Measurements from ENCODE around the gene ACBD6. TPM values are rescaled to one million over a fixed set of nuclear protein-coding genes. Genes with fewer than 3 reads are reported as not detected.
A peak's percentile ranks its signal among the peaks of the same experiment; 100 is the strongest.

Gene ACBD6
- total RNA-seq, 1 donor from 2014 or later, result 66.1 TPM

GRCh38 chr1:180265201-180265600 lies 237.2 kb downstream of the ACBD6 start:
- TF ChIP-seq CTCF (conservative IDR thresholded peaks at IDR 0.05; ENCODE audit: low read depth, low read length), result no peak
- no peak for DNase-seq (ENCODE audit: low read depth)

GRCh38 chr1:180264595-180264994 lies 237.8 kb downstream of the ACBD6 start:
- TF ChIP-seq CTCF (conservative IDR thresholded peaks at IDR 0.05; ENCODE audit: low read depth, low read length), result no peak

More at GRCh38 chr1:180265201-180265600, 237.2 kb downstream of the ACBD6 start:
- no peak overlapping the region for H3K4me3 ChIP-seq (ENCODE audit: low read depth, low read length)

DNA sequence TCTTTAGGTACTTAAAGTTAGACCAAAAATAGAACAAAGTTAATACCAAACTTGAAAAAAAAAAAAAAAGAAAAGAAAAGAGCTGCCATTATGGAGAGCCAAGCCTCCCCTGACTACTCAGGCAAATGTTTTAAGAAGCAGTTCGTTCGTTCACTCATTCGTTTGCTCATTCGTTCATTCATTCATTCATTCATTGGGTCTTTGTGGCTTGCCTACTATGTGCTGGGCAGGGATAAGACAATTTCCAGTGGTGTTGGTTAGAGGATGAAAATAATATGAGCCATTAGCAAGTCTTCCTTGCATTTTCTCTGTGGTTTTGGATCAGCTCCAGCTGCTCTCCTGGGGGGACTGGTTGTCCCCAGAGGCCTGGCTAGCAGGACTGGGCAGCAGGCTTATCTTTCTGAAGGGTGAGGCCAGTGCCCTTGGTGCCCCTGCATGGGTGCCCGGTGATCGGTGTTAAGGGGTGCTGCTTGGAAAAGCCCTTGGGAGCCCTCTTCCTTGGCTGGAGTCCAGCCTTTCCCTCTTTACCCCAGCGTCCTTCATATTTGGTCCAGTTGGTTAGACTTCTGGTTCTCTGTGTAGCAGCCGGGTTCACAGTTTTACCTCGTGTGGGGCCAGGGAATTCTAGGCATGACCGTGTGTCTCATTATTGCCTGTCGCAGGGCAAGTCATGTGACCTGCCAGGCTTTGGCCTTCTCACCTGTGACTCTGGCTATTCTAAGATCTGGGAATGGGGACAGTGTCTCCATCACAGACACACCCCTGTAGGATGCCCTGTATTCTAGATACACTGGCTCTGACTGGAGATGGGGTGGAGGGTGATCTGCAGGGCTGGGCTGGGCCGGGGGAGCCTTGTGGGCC lies 239.5 kb downstream of the ACBD6 start:
- no peak overlapping the region for H3K4me3 ChIP-seq (ENCODE audit: low read depth, low read length)
- no peak for TF ChIP-seq CTCF (conservative IDR thresholded peaks at IDR 0.05; ENCODE audit: low read depth, low read length)
- no peak for DNase-seq (ENCODE audit: low read depth)

More at GRCh38 chr1:180264595-180264994, 237.8 kb downstream of the ACBD6 start:
- H3K4me3 ChIP-seq (ENCODE audit: low read depth, low read length), result no peak overlapping the region
- no peak for DNase-seq (ENCODE audit: low read depth)

DNA sequence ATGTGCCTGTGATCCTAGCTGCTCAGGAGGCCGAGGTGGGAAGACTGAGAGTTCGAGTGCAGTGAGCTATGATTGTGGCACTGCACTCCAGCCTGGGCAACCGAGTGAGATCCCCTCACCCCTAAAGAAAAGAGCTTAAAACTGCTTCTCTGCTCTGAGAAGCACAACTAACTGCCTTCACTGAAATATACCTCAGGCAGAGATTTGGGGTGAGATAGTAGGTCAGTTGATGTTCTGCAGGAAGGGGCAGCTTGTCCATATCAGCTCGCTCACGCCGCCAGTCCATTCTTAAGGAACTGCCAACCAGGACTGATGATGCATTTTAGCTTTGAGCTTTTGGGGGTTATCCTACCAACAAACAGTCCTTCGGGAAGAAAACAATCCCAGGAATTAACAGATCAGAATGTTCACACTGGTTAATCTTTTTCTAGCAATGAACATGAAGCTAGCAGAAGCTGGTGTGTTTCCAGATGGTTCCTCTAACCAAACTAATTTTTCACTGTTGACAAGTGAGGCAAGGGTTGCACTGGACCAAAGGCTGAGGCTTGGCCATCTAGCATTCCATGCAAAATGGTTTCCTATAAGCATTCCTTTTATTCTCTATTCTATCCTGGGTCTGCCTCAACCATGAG lies 240.7 kb downstream of the ACBD6 start:
- DNase-seq (ENCODE audit: low read depth), result peak; percentile 26
- H3K4me3 ChIP-seq (ENCODE audit: low read depth, low read length), result no peak overlapping the region
- no peak for TF ChIP-seq CTCF (conservative IDR thresholded peaks at IDR 0.05; ENCODE audit: low read depth, low read length)

DNA sequence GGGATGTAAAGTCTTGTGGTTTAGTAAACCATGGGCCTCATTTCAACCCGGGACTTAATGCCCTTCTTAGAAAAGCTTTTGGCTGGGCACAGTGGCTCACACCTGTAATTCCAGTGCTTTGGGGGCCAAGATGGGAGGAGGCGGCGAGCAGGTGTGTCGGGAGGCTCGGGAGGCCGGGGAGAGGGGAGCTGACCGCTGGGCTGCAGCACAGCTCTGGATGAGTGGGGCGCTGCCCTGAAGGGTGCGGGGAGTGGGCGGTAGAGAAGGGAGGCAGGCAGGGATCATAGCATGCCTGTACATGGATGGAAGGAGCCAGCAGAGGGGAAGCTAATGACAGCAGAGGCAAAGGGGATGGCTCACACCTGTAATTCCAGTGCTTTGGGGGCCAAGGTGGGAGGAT lies 241.3 kb downstream of the ACBD6 start:
- TF ChIP-seq CTCF (conservative IDR thresholded peaks at IDR 0.05; ENCODE audit: low read depth, low read length), result no peak
- no peak overlapping the region for H3K4me3 ChIP-seq (ENCODE audit: low read depth, low read length)
- no peak for DNase-seq (ENCODE audit: low read depth)

DNA sequence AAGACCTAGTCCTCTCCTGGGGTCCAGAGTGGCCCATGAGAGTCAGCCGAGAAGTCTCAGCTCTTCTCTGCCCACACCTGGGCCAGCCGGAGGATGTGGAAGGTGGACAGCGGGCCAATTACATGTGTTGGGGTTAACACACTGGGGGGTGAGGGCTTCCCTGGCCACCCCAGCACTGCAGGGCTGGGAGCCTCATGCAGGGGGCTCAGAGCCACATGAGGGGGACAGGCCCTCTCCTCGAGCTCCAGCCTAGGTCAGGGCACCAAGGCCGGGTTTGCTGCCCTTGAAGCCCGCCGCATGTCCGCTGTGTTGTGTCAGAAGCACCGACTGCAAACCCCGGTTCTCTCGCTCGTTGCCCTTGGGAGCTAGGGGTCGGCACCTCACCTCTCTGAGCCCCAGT lies 241.8 kb downstream of the ACBD6 start:
- TF ChIP-seq CTCF (conservative IDR thresholded peaks at IDR 0.05; ENCODE audit: low read depth, low read length), result no peak
- DNase-seq (ENCODE audit: low read depth), result no peak
- no peak overlapping the region for H3K4me3 ChIP-seq (ENCODE audit: low read depth, low read length)

Data from epithelial cell of proximal tubule (primary cell).